HepG2 (cell line): ENCODE data around the gene STAT5A. TPM values are rescaled to one million over a fixed set of nuclear protein-coding genes. Genes with fewer than 3 reads are reported as not detected.

Experiments
- ARID2 ChIP-seq: sonication (generic); formaldehyde crosslinking; IDR thresholded peaks from 2 replicates; pipeline ENCODE4 v1.8.1; 2022; ENCODE audit warnings: mild to moderate bottlenecking, missing genetic modification reagents, borderline replicate concordance
- DMAP1 ChIP-seq: IDR thresholded peaks from 2 replicates; pipeline ENCODE4 v1.6.1; 2016
- FOSL2 ChIP-seq: sonication (generic); formaldehyde crosslinking; IDR thresholded peaks from 2 replicates; pipeline ENCODE4 v1.4.0; 2020; ENCODE audit warnings: missing genetic modification reagents
- FOXA1 ChIP-seq, 2 experiments: fragments of 450-650 bp in 1 of 2; sonication (generic) in 1 of 2; formaldehyde crosslinking in 1 of 2; IDR thresholded peaks; 2 replicates each; pipeline versions ENCODE4 v1.4.0 to v1.6.1; 2016 to 2020; ENCODE audit warnings: missing genetic modification reagents in 1 of 2
- GPN1 ChIP-seq: sonication (generic); formaldehyde crosslinking; IDR thresholded peaks from 2 replicates; pipeline ENCODE4 v1.5.1; 2020; ENCODE audit warnings: missing genetic modification reagents, borderline replicate concordance
- HNRNPL ChIP-seq: fragments of 200-400 bp; formaldehyde crosslinking; IDR thresholded peaks from 2 replicates; pipeline ENCODE4 v1.6.1; 2017; ENCODE audit warnings: mild to moderate bottlenecking, low read depth, low read length
- KDM5A ChIP-seq: fragments of 200-600 bp; sonication (generic); IDR thresholded peaks from 2 replicates; pipeline ENCODE4 v1.7.0; 2018; ENCODE audit warnings: antibody characterized with exemption, mild to moderate bottlenecking, low read length, borderline replicate concordance
- KMT2B ChIP-seq: IDR thresholded peaks from 2 replicates; pipeline ENCODE4 v1.6.1; 2016; ENCODE audit warnings: missing genetic modification reagents, missing compliant biosample characterization
- MEIS2 ChIP-seq: sonication (generic); formaldehyde crosslinking; IDR thresholded peaks from 2 replicates; pipeline ENCODE4 v1.9.0; 2021; ENCODE audit warnings: mild to moderate bottlenecking, missing genetic modification reagents
- POLR2A ChIP-seq, 2 experiments: IDR thresholded peaks; 2 replicates each; pipeline ENCODE4 v1.6.1; 2011; ENCODE audit warnings: low read depth in 2 of 2, low read length in 2 of 2, mild to moderate bottlenecking in 1 of 2, moderate library complexity in 1 of 2; ENCODE audit not compliant: insufficient read depth in 1 of 2
- SAFB2 ChIP-seq: sonication (generic); formaldehyde crosslinking; IDR thresholded peaks from 2 replicates; pipeline ENCODE4 v1.5.1; 2020; ENCODE audit warnings: missing genetic modification reagents, low read depth, mild to moderate bottlenecking, borderline replicate concordance
- TRIM24 ChIP-seq: sonication (generic); formaldehyde crosslinking; IDR thresholded peaks from 2 replicates; pipeline ENCODE4 v1.8.0; 2022; ENCODE audit warnings: mild to moderate bottlenecking, missing genetic modification reagents
- XRCC5 ChIP-seq: fragments of 200-400 bp; formaldehyde crosslinking; optimal IDR thresholded peaks from 2 replicates; pipeline ENCODE3; 2017; ENCODE audit warnings: mild to moderate bottlenecking, low read length
- ZBTB20 ChIP-seq: sonication (generic); formaldehyde crosslinking; IDR thresholded peaks from 2 replicates; pipeline ENCODE4 v1.8.1; 2023; ENCODE audit warnings: missing genetic modification reagents, low read depth, mild to moderate bottlenecking, borderline replicate concordance
- ZFX ChIP-seq: sonication (generic); formaldehyde crosslinking; IDR thresholded peaks from 2 replicates; pipeline ENCODE4 v1.4.0; 2020; ENCODE audit warnings: mild to moderate bottlenecking, low read depth, missing genetic modification reagents, moderate library complexity
- ZNF10 ChIP-seq: sonication (generic); formaldehyde crosslinking; IDR thresholded peaks from 2 replicates; pipeline ENCODE4 v1.4.0; 2020; ENCODE audit warnings: mild to moderate bottlenecking, low read depth, missing genetic modification reagents, borderline replicate concordance
- ZNF572 ChIP-seq: sonication (generic); formaldehyde crosslinking; IDR thresholded peaks from 2 replicates; pipeline ENCODE4 v1.5.1; 2020; ENCODE audit warnings: mild to moderate bottlenecking, missing genetic modification reagents
- ZNF674 ChIP-seq: sonication (generic); formaldehyde crosslinking; IDR thresholded peaks from 2 replicates; pipeline ENCODE4 v1.5.0; 2020; ENCODE audit warnings: low read depth, mild to moderate bottlenecking, missing genetic modification reagents
- ZNF777 ChIP-seq: sonication (generic); formaldehyde crosslinking; IDR thresholded peaks from 2 replicates; pipeline ENCODE4 v1.4.0; 2020; ENCODE audit warnings: missing genetic modification reagents
- ZNF780A ChIP-seq: sonication (generic); formaldehyde crosslinking; IDR thresholded peaks from 2 replicates; pipeline ENCODE4 v1.8.0; 2022; ENCODE audit warnings: mild to moderate bottlenecking, missing genetic modification reagents, moderate library complexity
- polyA plus RNA-seq, 8 experiments: library from polyadenylated mRNA; depleted of rRNA in 3 of 8; stranded (reverse) in 7 of 8; unstranded in 1 of 8; fragments of >200 nt; fragmentation: Illumina TruSeq in 4 of 8; extraction: Trizol in 4 of 8; gene quantifications; 2 replicates each; pipeline versions ENCODE4 v1.2.1 to v1.2.3, GENCODE V29; 2011 to 2016; ENCODE audit warnings: low read depth in 4 of 8, missing spikeins in 1 of 8, mixed read lengths in 1 of 8; ENCODE audit not compliant: insufficient read depth in 1 of 8
- total RNA-seq, 5 experiments: library from RNA; depleted of rRNA; stranded (reverse); fragments of >200 nt; fragmentation: Illumina TruSeq; extraction: Trizol; gene quantifications; 2 replicates each; pipeline ENCODE4 v1.2.3, GENCODE V29; 2016; ENCODE audit warnings: low read depth in 1 of 5
- TF ChIP-seq, protein P1 (sequence below): sonication (generic); formaldehyde crosslinking; IDR thresholded peaks from 2 replicates; pipeline ENCODE4 v1.5.1; 2020; ENCODE audit warnings: mild to moderate bottlenecking, missing genetic modification reagents
- TF ChIP-seq, protein P2 (sequence below): sonication (generic); formaldehyde crosslinking; IDR thresholded peaks from 2 replicates; pipeline ENCODE4 v1.4.0; 2020; ENCODE audit warnings: missing genetic modification reagents

STAT5A gene
- total and polyA plus RNA-seq, 2 of the 13 experiments (the other 11 are each of a cell fraction or from before 2014, with no cell fraction given), result 1.4 to 4.1 TPM

DNA sequence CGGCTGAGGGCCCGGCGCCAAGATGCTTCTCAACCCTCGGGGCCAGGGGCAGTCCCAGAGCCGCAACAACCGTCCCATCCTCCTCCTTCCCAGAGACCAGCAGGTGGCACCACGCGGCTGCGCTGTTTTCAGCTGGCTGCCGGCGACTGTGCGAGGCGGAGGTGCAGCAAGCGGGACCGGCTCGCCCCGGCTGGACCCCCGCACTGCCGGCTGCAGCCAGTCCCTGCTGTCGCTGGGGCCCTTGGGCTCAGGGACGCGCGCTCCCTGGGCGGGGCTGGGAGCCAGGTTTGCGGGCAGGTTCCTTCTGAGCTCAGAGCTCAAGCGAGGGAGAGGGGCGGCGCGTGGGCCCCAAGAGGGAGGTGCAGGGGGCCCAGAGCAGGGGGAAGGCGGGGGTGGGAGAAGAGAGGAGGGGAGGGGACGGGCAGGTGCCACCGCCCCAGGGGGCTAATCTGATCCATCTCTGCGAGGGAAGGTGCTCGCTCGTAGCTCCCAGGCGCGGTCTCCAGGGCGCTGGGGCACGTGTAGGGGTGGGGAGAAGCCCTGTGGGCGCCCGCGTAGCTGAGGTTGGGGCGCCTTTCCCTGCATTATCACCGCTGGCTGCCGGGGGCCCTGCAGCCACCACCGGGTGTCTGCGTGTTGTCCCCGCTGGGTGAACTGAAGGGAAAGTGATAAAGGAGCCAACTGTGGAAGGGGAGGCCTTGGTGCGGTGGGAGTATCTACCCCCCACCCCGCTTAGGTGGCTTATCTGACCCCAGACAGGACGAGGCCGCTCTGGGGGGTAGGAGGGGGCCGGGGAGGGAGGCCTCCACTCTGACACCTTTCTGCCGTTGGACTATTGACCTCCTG lies 24.2 kb downstream of the STAT5A start (continued):
- TF ChIP-seq, protein P1, sequence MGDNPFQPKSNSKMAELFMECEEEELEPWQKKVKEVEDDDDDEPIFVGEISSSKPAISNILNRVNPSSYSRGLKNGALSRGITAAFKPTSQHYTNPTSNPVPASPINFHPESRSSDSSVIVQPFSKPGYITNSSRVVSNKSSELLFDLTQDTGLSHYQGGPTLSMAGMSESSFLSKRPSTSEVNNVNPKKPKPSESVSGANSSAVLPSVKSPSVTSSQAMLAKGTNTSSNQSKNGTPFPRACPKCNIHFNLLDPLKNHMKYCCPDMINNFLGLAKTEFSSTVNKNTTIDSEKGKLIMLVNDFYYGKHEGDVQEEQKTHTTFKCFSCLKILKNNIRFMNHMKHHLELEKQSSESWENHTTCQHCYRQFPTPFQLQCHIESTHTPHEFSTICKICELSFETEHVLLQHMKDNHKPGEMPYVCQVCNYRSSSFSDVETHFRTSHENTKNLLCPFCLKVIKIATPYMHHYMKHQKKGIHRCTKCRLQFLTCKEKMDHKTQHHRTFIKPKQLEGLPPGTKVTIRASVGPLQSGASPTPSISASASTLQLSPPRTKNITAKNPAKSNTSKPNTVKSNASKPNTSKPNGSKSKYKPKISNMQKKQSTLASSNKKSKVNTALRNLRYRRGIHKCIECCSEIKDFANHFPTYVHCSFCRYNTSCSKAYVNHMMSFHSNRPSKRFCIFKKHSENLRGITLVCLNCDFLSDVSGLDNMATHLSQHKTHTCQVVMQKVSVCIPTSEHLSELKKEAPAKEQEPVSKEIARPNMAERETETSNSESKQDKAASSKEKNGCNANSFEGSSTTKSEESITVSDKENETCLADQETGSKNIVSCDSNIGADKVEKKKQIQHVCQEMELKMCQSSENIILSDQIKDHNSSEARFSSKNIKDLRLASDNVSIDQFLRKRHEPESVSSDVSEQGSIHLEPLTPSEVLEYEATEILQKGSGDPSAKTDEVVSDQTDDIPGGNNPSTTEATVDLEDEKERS (CRISPR knock-in tag), result no peak; the same call in 1 of the 2 replicates
- TF ChIP-seq ZNF572 (CRISPR knock-in tag) (no peak), XRCC5 (peak; percentile 95), ZBTB20 (CRISPR knock-in tag) (peak; percentile 72; the same call in 1 of the 2 replicates), TRIM24 (CRISPR knock-in tag) (no peak), FOXA1 (IDR thresholded peaks at IDR 0.05) (no peak), FOXA1 (CRISPR knock-in tag; IDR thresholded peaks at IDR 0.05) (peak; percentile 44; the same call in 1 of the 2 replicates), KMT2B (CRISPR knock-in tag) (peak; percentile 72), ZNF10 (CRISPR knock-in tag) (no peak), ZNF777 (CRISPR knock-in tag) (peak; percentile 40; the same call in 1 of the 2 replicates), GPN1 (CRISPR knock-in tag) (no peak), MEIS2 (0 out of 2 replicates have a peak, but pooled peaks have one; percentile 28), POLR2A (IDR thresholded peaks at IDR 0.05; ENCODE audit: insufficient read depth in 1 of 2, low read depth in 2 of 2, low read length in 2 of 2) (peak in 1 of 2 experiments; percentile 56; a peak in 1 of 4 replicates), ZFX (CRISPR knock-in tag) (peak; percentile 52; the same call in 1 of the 2 replicates), SAFB2 (peak; percentile 78), HNRNPL (0 out of 2 replicates have a peak, but pooled peaks have one; percentile 13), ZNF674 (CRISPR knock-in tag) (0 out of 2 replicates have a peak, but pooled peaks have one; percentile 74), FOSL2 (CRISPR knock-in tag) (peak; percentile 50; the same call in 1 of the 2 replicates), ARID2 (CRISPR knock-in tag) (no peak), ZNF780A (no peak), KDM5A (0 out of 2 replicates have a peak, but pooled peaks have one; percentile 45), DMAP1 (CRISPR knock-in tag) (no peak; the same call in 1 of the 2 replicates)
- TF ChIP-seq, protein P2, sequence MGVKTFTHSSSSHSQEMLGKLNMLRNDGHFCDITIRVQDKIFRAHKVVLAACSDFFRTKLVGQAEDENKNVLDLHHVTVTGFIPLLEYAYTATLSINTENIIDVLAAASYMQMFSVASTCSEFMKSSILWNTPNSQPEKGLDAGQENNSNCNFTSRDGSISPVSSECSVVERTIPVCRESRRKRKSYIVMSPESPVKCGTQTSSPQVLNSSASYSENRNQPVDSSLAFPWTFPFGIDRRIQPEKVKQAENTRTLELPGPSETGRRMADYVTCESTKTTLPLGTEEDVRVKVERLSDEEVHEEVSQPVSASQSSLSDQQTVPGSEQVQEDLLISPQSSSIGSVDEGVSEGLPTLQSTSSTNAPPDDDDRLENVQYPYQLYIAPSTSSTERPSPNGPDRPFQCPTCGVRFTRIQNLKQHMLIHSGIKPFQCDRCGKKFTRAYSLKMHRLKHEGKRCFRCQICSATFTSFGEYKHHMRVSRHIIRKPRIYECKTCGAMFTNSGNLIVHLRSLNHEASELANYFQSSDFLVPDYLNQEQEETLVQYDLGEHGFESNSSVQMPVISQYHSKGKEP (CRISPR knock-in tag), result no peak
